ENCODE results near the gene HOXC6. TPM values are rescaled to one million over a fixed set of nuclear protein-coding genes. Genes with fewer than 3 reads are reported as not detected.
"Not testable (repeated sequence)": the region's sequence is repeated elsewhere in the genome, so short reads cannot be mapped to it uniquely, and the experiment has no call there.

Gene HOXC6
- polyA plus RNA-seq, 1 experiment: 0.02 TPM

- no peaks in the 10 kb centered on the region for H3K9me3 ChIP-seq (ENCODE audit: control insufficient read depth, insufficient read depth, low read length)
- POLR2A ChIA-PET: no interaction called here
Measured at GRCh38 chr12:54074308-54074707, 46.1 kb downstream of the HOXC6 start.

GRCh38 chr12:54075409-54075808 lies 47.2 kb downstream of the HOXC6 start:
- Histone ChIP-seq H3K27me3 (ENCODE audit: control insufficient read depth, insufficient read depth, low read length) (peaks cover 13% of the 10 kb centered on the region), H3K27ac (ENCODE audit: low read depth, low read length) (no peak overlapping the region), H3K4me3 (ENCODE audit: low read depth, low read length) (no peak overlapping the region), H3K9me3 (ENCODE audit: control insufficient read depth, insufficient read depth, low read length) (no peaks in the 10 kb centered on the region)
- TF ChIP-seq, protein P1, sequence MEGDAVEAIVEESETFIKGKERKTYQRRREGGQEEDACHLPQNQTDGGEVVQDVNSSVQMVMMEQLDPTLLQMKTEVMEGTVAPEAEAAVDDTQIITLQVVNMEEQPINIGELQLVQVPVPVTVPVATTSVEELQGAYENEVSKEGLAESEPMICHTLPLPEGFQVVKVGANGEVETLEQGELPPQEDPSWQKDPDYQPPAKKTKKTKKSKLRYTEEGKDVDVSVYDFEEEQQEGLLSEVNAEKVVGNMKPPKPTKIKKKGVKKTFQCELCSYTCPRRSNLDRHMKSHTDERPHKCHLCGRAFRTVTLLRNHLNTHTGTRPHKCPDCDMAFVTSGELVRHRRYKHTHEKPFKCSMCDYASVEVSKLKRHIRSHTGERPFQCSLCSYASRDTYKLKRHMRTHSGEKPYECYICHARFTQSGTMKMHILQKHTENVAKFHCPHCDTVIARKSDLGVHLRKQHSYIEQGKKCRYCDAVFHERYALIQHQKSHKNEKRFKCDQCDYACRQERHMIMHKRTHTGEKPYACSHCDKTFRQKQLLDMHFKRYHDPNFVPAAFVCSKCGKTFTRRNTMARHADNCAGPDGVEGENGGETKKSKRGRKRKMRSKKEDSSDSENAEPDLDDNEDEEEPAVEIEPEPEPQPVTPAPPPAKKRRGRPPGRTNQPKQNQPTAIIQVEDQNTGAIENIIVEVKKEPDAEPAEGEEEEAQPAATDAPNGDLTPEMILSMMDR (IDR thresholded peaks at IDR 0.05; ENCODE audit: low read depth, low read length): no peak
- ChIA-PET CTCF (interaction anchor here (1.9 kb wide), 1 partner anchor 126 kb away, joined by 5 read pairs; no protein-coding TSS in a partner anchor), POLR2A (no interaction called here)
- no peak for DNase-seq (ENCODE audit: low read depth, low spot score)

More at GRCh38 chr12:54074308-54074707, 46.1 kb downstream of the HOXC6 start:
- Histone ChIP-seq H3K4me3 (ENCODE audit: low read depth, low read length) (no peak overlapping the region), H3K27me3 (ENCODE audit: control insufficient read depth, insufficient read depth, low read length) (peaks cover 11% of the 10 kb centered on the region), H3K27ac (ENCODE audit: low read depth, low read length) (no peak overlapping the region)
- TF ChIP-seq, protein P1 (IDR thresholded peaks at IDR 0.05; ENCODE audit: low read depth, low read length): no peak
- CTCF ChIA-PET: no interaction called here
- no peak for DNase-seq (ENCODE audit: low read depth, low spot score)

DNA sequence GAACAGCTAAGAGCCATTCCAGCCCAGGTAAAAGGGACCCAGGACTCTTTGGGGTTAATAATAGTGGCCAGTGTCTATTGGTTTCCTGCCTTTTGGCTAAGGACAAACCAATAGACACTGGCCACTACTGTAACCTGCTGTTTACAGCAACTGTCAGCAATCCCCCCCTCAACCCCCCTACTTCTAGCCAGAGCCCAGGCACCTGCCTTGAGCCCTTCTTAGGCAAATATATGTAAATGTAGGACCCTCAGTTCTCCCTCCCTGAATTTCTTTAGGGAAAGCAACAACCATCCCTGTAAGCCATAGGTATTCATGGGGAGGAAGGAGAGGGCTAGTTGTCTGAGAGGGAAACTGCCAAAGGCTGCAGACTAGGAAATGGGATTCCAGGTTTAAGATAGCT lies 47.7 kb downstream of the HOXC6 start:
- CTCF ChIA-PET: interaction anchor here (1.9 kb wide), 1 partner anchor 125 kb away, joined by 5 read pairs; no protein-coding TSS in a partner anchor

GRCh38 chr12:54077843-54078242 lies 49.6 kb downstream of the HOXC6 start:
- H3K27me3 ChIP-seq (ENCODE audit: control insufficient read depth, insufficient read depth, low read length): peaks cover 20% of the 10 kb centered on the region
- H3K9me3 ChIP-seq (ENCODE audit: control insufficient read depth, insufficient read depth, low read length); DNase-seq (ENCODE audit: low read depth, low spot score); H3K27ac ChIP-seq (ENCODE audit: low read depth, low read length); CTCF ChIA-PET; H3K4me3 ChIP-seq (ENCODE audit: low read depth, low read length); POLR2A ChIA-PET: not testable (repeated sequence)

More for the DNA sequence above, 47.7 kb downstream of the HOXC6 start:
- H3K27me3 ChIP-seq (ENCODE audit: control insufficient read depth, insufficient read depth, low read length): peaks cover 15% of the 10 kb centered on the region
- H3K27ac ChIP-seq (ENCODE audit: low read depth, low read length): no peak overlapping the region
- H3K4me3 ChIP-seq (ENCODE audit: low read depth, low read length): no peak overlapping the region
- no peak for DNase-seq (ENCODE audit: low read depth, low spot score)
- no peaks in the 10 kb centered on the region for H3K9me3 ChIP-seq (ENCODE audit: control insufficient read depth, insufficient read depth, low read length)
- POLR2A ChIA-PET: no interaction called here
- TF ChIP-seq, protein P1 (IDR thresholded peaks at IDR 0.05; ENCODE audit: low read depth, low read length): no peak

DNA sequence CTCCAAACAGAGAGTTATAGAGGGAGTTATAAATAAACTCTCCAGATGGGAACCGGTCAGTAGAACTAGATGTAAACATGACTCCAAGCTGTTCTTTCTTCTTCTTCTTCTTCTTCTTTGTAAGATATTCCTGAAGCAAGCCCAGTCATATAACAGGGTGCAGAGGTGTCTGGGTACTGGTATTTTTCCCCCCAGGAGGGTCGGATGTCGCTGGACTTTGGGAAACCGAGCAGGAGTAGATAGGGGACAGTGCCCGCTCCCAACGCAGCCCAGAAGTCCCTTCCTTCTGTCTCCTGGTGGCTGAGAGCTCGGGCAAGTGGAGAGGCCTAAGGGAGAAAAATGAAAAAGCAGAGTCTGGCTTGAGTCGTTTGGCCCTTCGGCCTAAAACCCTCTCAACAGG lies 50.9 kb downstream of the HOXC6 start:
- H3K27ac ChIP-seq (ENCODE audit: low read depth, low read length); H3K9me3 ChIP-seq (ENCODE audit: control insufficient read depth, insufficient read depth, low read length); CTCF ChIA-PET; H3K4me3 ChIP-seq (ENCODE audit: low read depth, low read length); DNase-seq (ENCODE audit: low read depth, low spot score); POLR2A ChIA-PET: not testable (repeated sequence)
- H3K27me3 ChIP-seq (ENCODE audit: control insufficient read depth, insufficient read depth, low read length): peaks cover 26% of the 10 kb centered on the region

Small RNA genes lying within 50 kb of the gene (small RNA-seq; reads per million reads assigned to genes)
- gene HOXC5 (ENCODE audit: insufficient read length, low read depth): not detected
- not detected for gene MIR196A2 (ENCODE audit: insufficient read length, low read depth)
- 1.6 reads per million for gene MIR615 (ENCODE audit: insufficient read length, low read depth)

Other genes with a start within 250 kb of the HOXC6 start
- gene HOXC13, start 89.6 kb upstream of the HOXC6 start, polyA plus RNA-seq (2011; rRNA removed): not detected in 2 replicates
- not detected in 2 replicates for gene HOXC12, start 73.5 kb upstream of the HOXC6 start, polyA plus RNA-seq (2011; rRNA removed)
- not detected in 2 replicates for gene HOXC11, start 55.3 kb upstream of the HOXC6 start, polyA plus RNA-seq (2011; rRNA removed)
- not detected in 2 replicates for gene HOTAIR, start 53.5 kb upstream of the HOXC6 start, polyA plus RNA-seq (2011; rRNA removed)
- gene HOXC10, start 43.3 kb upstream of the HOXC6 start, polyA plus RNA-seq (2011; rRNA removed): not detected in 2 replicates
- gene HOXC9, start 28.3 kb upstream of the HOXC6 start, polyA plus RNA-seq (2011; rRNA removed): not detected in 2 replicates
- gene HOXC8, start 19.5 kb upstream of the HOXC6 start, polyA plus RNA-seq (2011; rRNA removed): 0.05 TPM in 2 replicates
- not detected in 2 replicates for gene HOXC5, start 4.6 kb downstream of the HOXC6 start, polyA plus RNA-seq (2011; rRNA removed)
- 0.05 TPM in 1 of 2 replicates, not detected in the other for gene HOXC4, start 25.4 kb downstream of the HOXC6 start, polyA plus RNA-seq (2011; rRNA removed)
- gene SMUG1, start 160.5 kb downstream of the HOXC6 start, polyA plus RNA-seq (2011; rRNA removed): 26.9 and 31.5 TPM in 2 replicates

All from AG04450 (cell line).